Endothelial cell of umbilical vein (primary cell): ENCODE results near the gene OR2T8. TPM values are rescaled to one million over a fixed set of nuclear protein-coding genes. Genes with fewer than 3 reads are reported as not detected.

Experiments
- BruUV-seq: library from RNA; stranded (reverse); fragments of 400-500 nt; replicated peaks from 2 replicates; lab custom pipeline; 2021; lab: Mats Ljungman, UMichigan
- CTCF ChIA-PET: fragments of 300-600, 350-600 bp; sonication (Branson Sonifier 250); formaldehyde crosslinking; loops from one replicate; lab custom pipeline; 2021; ENCODE audit warnings: antibody characterized with exemption, inconsistent platforms; lab: Charles Lee
- POLR2A ChIA-PET: fragments of 300-600, 350-600 bp; sonication (Branson Sonifier 250); formaldehyde crosslinking; loops from one replicate; lab custom pipeline; 2021; ENCODE audit warnings: antibody characterized with exemption, inconsistent platforms; lab: Charles Lee
- DNase-seq: peaks from one replicate; pipeline ENCODE4 v3.0.0-alpha.2; 2011; ENCODE audit warnings: low read depth, low spot score
- FAIRE-seq: peaks from 2 replicates; lab custom pipeline; 2011; peaks lifted over from hg19 to GRCh38; lab: Jason Lieb, UNC
- H2AFZ ChIP-seq: 2 replicates; pipeline ENCODE4 v1.6.0; 2012; ENCODE audit warnings: low read depth, low read length, control low read depth, inconsistent platforms
- H3K27ac ChIP-seq: 2 replicates; pipeline ENCODE4 v1.5.1; 2011; ENCODE audit warnings: low read depth, mild to moderate bottlenecking, control low read depth, low read length, moderate library complexity; ENCODE audit not compliant: insufficient read depth
- H3K27me3 ChIP-seq, 2 experiments: 2 replicates each; pipeline versions ENCODE4 v1.6.0 to v1.6.1; 2011; ENCODE audit warnings: low read length in 2 of 2, mixed read lengths in 1 of 2; ENCODE audit not compliant: control insufficient read depth in 2 of 2, insufficient read depth in 2 of 2
- H3K36me3 ChIP-seq, 2 experiments: 2 replicates in 1 of 2; 3 replicates in 1 of 2; pipeline ENCODE4 v1.5.1; 2011; ENCODE audit warnings: low read length in 2 of 2, mild to moderate bottlenecking in 1 of 2, moderate library complexity in 1 of 2; ENCODE audit not compliant: control insufficient read depth in 2 of 2, insufficient read depth in 2 of 2; ENCODE audit errors: extremely low read depth in 1 of 2
- H3K4me1 ChIP-seq: 3 replicates; pipeline ENCODE4 v1.5.1; 2011; ENCODE audit warnings: mild to moderate bottlenecking, low read length; ENCODE audit not compliant: control insufficient read depth, insufficient read depth; ENCODE audit errors: extremely low read depth
- H3K4me2 ChIP-seq: 2 replicates; pipeline ENCODE4 v1.6.1; 2011; ENCODE audit warnings: low read length, control low read depth, mixed read lengths; ENCODE audit not compliant: insufficient read depth
- H3K4me3 ChIP-seq, 3 experiments: fragments of 200-600 bp in 1 of 3; sonication (generic), shearing (Covaris generic) in 1 of 3; replicated peaks in 1 of 3; 2 replicates each; pipeline ENCODE4 v1.5.1; 2011 to 2016; ENCODE audit warnings: control low read depth in 3 of 3, low read length in 3 of 3, mild to moderate bottlenecking in 2 of 3, inconsistent platforms in 1 of 3, low read depth in 1 of 3, moderate library complexity in 1 of 3; ENCODE audit not compliant: insufficient read depth in 1 of 3
- H3K79me2 ChIP-seq: 2 replicates; pipeline ENCODE4 v1.6.0; 2012; ENCODE audit warnings: low read length, inconsistent platforms; ENCODE audit not compliant: control insufficient read depth, insufficient read depth
- H3K9ac ChIP-seq: replicated peaks from 2 replicates; pipeline ENCODE3; 2011; ENCODE audit warnings: low read length, control low read depth; ENCODE audit not compliant: insufficient read depth; ENCODE audit errors: extremely low read depth
- H3K9me1 ChIP-seq: replicated peaks from 3 replicates; pipeline ENCODE4 v1.6.0; 2011; ENCODE audit warnings: mild to moderate bottlenecking, low read length; ENCODE audit not compliant: control insufficient read depth, insufficient read depth; ENCODE audit errors: extremely low read depth
- H3K9me3 ChIP-seq: replicated peaks from 2 replicates; pipeline ENCODE4 v1.5.1; 2012; ENCODE audit warnings: low read length, inconsistent platforms; ENCODE audit not compliant: control insufficient read depth, insufficient read depth
- H4K20me1 ChIP-seq: replicated peaks from 2 replicates; pipeline ENCODE3; 2011; ENCODE audit warnings: mild to moderate bottlenecking, low read length; ENCODE audit not compliant: control insufficient read depth, insufficient read depth; ENCODE audit errors: extremely low read depth
- CTCF ChIP-seq, 2 donors: IDR thresholded peaks; 1 replicate in 1 of 2; 2 replicates in 1 of 2; pipeline ENCODE4 v1.5.1; 2011; ENCODE audit warnings: low read length in 2 of 2, mild to moderate bottlenecking in 2 of 2, moderate library complexity in 2 of 2, control low read depth in 1 of 2, inconsistent platforms in 1 of 2, low read depth in 1 of 2; ENCODE audit not compliant: insufficient read depth in 1 of 2; ENCODE audit errors: extremely low read depth in 1 of 2
- EZH2 ChIP-seq: IDR thresholded peaks from 2 replicates; pipeline ENCODE4 v1.6.1; 2012; ENCODE audit warnings: borderline replicate concordance, low read depth, mild to moderate bottlenecking, moderate library complexity, low read length, inconsistent platforms; ENCODE audit not compliant: severe bottlenecking
- FOS ChIP-seq: IDR thresholded peaks from 2 replicates; pipeline ENCODE4 v1.6.1; 2011; ENCODE audit warnings: mild to moderate bottlenecking, low read length, moderate library complexity, borderline replicate concordance; ENCODE audit not compliant: insufficient read depth
- GATA2 ChIP-seq: IDR thresholded peaks from 2 replicates; pipeline ENCODE4 v1.7.0; 2011; ENCODE audit warnings: low read depth, mild to moderate bottlenecking, moderate library complexity, mixed read lengths, low read length; ENCODE audit not compliant: insufficient read length, insufficient read depth
- JUN ChIP-seq: IDR thresholded peaks from 2 replicates; pipeline ENCODE4 v1.6.1; 2011; ENCODE audit warnings: borderline replicate concordance, low read depth; ENCODE audit not compliant: insufficient read length, insufficient read depth
- MYC ChIP-seq: IDR thresholded peaks from one replicate; pipeline ENCODE4 v1.6.1; 2011; ENCODE audit warnings: mild to moderate bottlenecking, low read depth, low read length
- POLR2A ChIP-seq: IDR thresholded peaks from 2 replicates; pipeline ENCODE4 v1.6.1; 2012; ENCODE audit warnings: low read depth, mild to moderate bottlenecking, control low read depth, low read length
- POLR2AphosphoS5 ChIP-seq: IDR thresholded peaks from 2 replicates; pipeline ENCODE4 v1.6.1; 2012; ENCODE audit warnings: low read depth, mild to moderate bottlenecking, control low read depth, low read length, moderate library complexity; ENCODE audit not compliant: insufficient read depth
- dilution Hi-C: fragments of 300-500 bp; cut with MboI; formaldehyde crosslinking; loops from one replicate; pipeline ENCODE4 v1.15.0; 2019; ENCODE audit warnings: low sequenced_read_pairs; ENCODE audit not compliant: extremely low pct_ligation_motif_present
- intact Hi-C: fragments of 100-400 bp; cut with micrococcal nuclease; formaldehyde crosslinking; loops from one replicate; pipeline ENCODE4 v1.10.0; 2022
- polyA plus RNA-seq, 4 experiments: library from polyadenylated mRNA; depleted of rRNA in 3 of 4; stranded (reverse) in 3 of 4; unstranded in 1 of 4; fragments of >200 nt; gene quantifications; 2 replicates each; pipeline versions ENCODE4 v1.2.1 to v1.2.3, GENCODE V29; 2011 to 2012; ENCODE audit warnings: missing spikeins in 1 of 4
- total RNA-seq: library from RNA; stranded (reverse); gene quantifications from 2 replicates; pipeline ENCODE4 v1.2.3, GENCODE V29; 2021
- TF ChIP-seq, protein P1 (sequence below): IDR thresholded peaks from 2 replicates; pipeline ENCODE4 v1.6.1; 2011; ENCODE audit not compliant: insufficient read depth, insufficient read length

OR2T8 gene
- total and polyA plus RNA-seq, 2 donors (not counting 3 experiments of a cell fraction or from before 2014, with no cell fraction given): not detected

GRCh38 chr1:247962911-247963588, 43.0 kb downstream of the OR2T8 start:
- H3K79me2 ChIP-seq: no peaks in the 10 kb centered on the region
- H4K20me1 ChIP-seq: no peaks in the 10 kb centered on the region
- no TSS peak for BruUV-seq
- no peak overlapping the region for H3K4me2 ChIP-seq
- H2AFZ ChIP-seq: no peak overlapping the region
- no peak overlapping the region for H3K4me3 ChIP-seq
- no peak for DNase-seq
- dilution Hi-C loops: no loop called here
- no peak for TF ChIP-seq EZH2
- no peak for TF ChIP-seq JUN
- no peak for TF ChIP-seq CTCF (IDR thresholded peaks at IDR 0.05; ENCODE audit: extremely low read depth in 1 of 2, insufficient read depth in 1 of 2, low read depth in 1 of 2, low read length in 2 of 2)
- no peak for TF ChIP-seq GATA2
- TF ChIP-seq POLR2AphosphoS5: no peak
- TF ChIP-seq, protein P1, sequence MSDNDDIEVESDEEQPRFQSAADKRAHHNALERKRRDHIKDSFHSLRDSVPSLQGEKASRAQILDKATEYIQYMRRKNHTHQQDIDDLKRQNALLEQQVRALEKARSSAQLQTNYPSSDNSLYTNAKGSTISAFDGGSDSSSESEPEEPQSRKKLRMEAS: no peak
- no peak for TF ChIP-seq POLR2A
- no peak for TF ChIP-seq FOS
- no peak for TF ChIP-seq MYC
- no peaks in the 10 kb centered on the region for H3K9me1 ChIP-seq
- no peak for FAIRE-seq
- H3K27me3 ChIP-seq: no peaks in the 10 kb centered on the region
- peaks cover 6% of the 10 kb centered on the region for H3K9me3 ChIP-seq
- no peak overlapping the region for H3K9ac ChIP-seq
- no peaks in the 10 kb centered on the region for H3K4me1 ChIP-seq
- H3K27ac ChIP-seq: no peak overlapping the region
- ChIA-PET CTCF (no interaction called here), POLR2A (no interaction called here)
- H3K36me3 ChIP-seq: no peaks in the 10 kb centered on the region
- intact Hi-C loops: no loop called here
